H1 (cell line): ENCODE data around the gene GAD2. TPM values are rescaled to one million over a fixed set of nuclear protein-coding genes. Genes with fewer than 3 reads are reported as not detected.

Experiments
- ASH2L ChIP-seq: fragments of 200-600, 300-600 bp; sonication (generic); IDR thresholded peaks from one replicate; pipeline ENCODE4 v1.7.1; 2017; ENCODE audit warnings: low read length
- CBX5 ChIP-seq: fragments of 300-800, 300-1000 bp; sonication (generic); IDR thresholded peaks from 2 replicates; pipeline ENCODE4 v1.7.1; 2016; ENCODE audit warnings: antibody characterized with exemption, low read length, low read depth
- CREB1 ChIP-seq: IDR thresholded peaks from 2 replicates; pipeline ENCODE4 v1.6.1; 2012; ENCODE audit warnings: inconsistent platforms
- JUND ChIP-seq: IDR thresholded peaks from 2 replicates; pipeline ENCODE4 v1.6.1; 2011; ENCODE audit warnings: mild to moderate bottlenecking, improper control_type of control experiment, low read length
- KDM1A ChIP-seq: fragments of 200-600, 300-600 bp; sonication (generic); IDR thresholded peaks from 2 replicates; pipeline ENCODE4 v1.7.1; 2016; ENCODE audit warnings: mild to moderate bottlenecking, low read length, borderline replicate concordance
- SP2 ChIP-seq: IDR thresholded peaks from 2 replicates; pipeline ENCODE4 v1.6.1; 2012; ENCODE audit warnings: mild to moderate bottlenecking, low read length, inconsistent platforms
- polyA plus RNA-seq, 7 experiments: library from polyadenylated mRNA; depleted of rRNA in 3 of 7; stranded (reverse) in 5 of 7; unstranded in 2 of 7; fragments of >200 nt in 5 of 7; fragments of 200-250 nt in 2 of 7; gene quantifications; 1 replicate in 5 of 7; 2 replicates in 1 of 7; 4 replicates in 1 of 7; pipeline versions ENCODE4 v1.2.1 to v1.2.3, GENCODE V29; 2011 to 2013; ENCODE audit warnings: missing spikeins in 2 of 7, mixed read lengths in 2 of 7
- total RNA-seq: library from RNA; stranded (reverse); fragmentation: NEBNext Ultra II Directional; extraction: Animal tissue kit (Norgen Biotek cat#: 25700); gene quantifications from 2 replicates; pipeline ENCODE4 v1.2.1, GENCODE V29; 2021

The GAD2 gene
- total and polyA plus RNA-seq, 2 of the 8 experiments (the other 6 are each of a cell fraction or from before 2014, with no cell fraction given), result 0.30 to 0.47 TPM

DNA sequence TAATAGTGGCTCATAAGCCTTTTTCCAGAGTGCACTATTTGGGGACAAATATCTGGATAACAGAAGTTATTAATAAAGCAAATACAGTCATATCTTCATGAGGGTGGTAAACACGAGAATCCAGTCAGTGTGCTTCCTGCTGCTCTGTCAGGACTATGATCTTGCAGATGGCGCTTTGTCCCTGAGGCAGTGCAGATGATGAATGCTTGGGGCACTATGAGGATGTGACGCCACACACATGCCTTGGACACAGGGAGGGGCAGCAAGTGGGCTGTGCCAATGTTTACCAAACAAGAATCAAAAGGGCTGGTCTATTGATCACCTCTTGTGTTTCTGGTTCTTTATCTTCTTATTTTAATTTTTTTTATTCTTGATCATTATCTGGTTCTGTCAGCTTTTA is 79.8 kb downstream of the GAD2 start (continued):
- TF ChIP-seq CREB1 (no peak), SP2 (no peak), JUND (no peak), KDM1A (no peak), CBX5 (no peak), ASH2L (no peak)
- TF ChIP-seq, all 59 proteins: peak for 0
